Measurements from ENCODE around the gene CYP21A2.
"Not testable (repeated sequence)": the region's sequence is repeated elsewhere in the genome, so short reads cannot be mapped to it uniquely, and the experiment has no call there.

Gene CYP21A2

GRCh38 chr6:32037598-32038524 lies at the start of gene CYP21A2:
Gene CYP21A2 (plus strand): TSS chr6:32038415. CDS start chr6:32038423, 8 bp downstream.
- not testable (repeated sequence) for DNase-seq

GRCh38 chr6:31989363-31989762 lies 48.9 kb upstream of the CYP21A2 start:
- DNase-seq, result not testable (repeated sequence)

GRCh38 chr6:31994421-31994820 lies 43.8 kb upstream of the CYP21A2 start:
- DNase-seq, result not testable (repeated sequence)

- not testable (repeated sequence) for DNase-seq
These were observed 41.8 kb upstream of the CYP21A2 start for GRCh38 chr6:31996385-31996784.

GRCh38 chr6:32002546-32003268 lies 35.5 kb upstream of the CYP21A2 start:
- DNase-seq, result not testable (repeated sequence)

GRCh38 chr6:32003301-32003700 lies 34.9 kb upstream of the CYP21A2 start:
- not testable (repeated sequence) for DNase-seq

GRCh38 chr6:32004393-32004792 lies 33.8 kb upstream of the CYP21A2 start:
- DNase-seq, result not testable (repeated sequence)

- DNase-seq, result not testable (repeated sequence)
These were observed 33.2 kb upstream of the CYP21A2 start for GRCh38 chr6:32004864-32005537.

GRCh38 chr6:32005538-32005880 lies 32.7 kb upstream of the CYP21A2 start:
- peak; percentile 1 for DNase-seq

- DNase-seq, result not testable (repeated sequence)
These were observed 32.2 kb upstream of the CYP21A2 start for GRCh38 chr6:32005991-32006529.

- peak; percentile 1 for DNase-seq
These were observed 31.1 kb upstream of the CYP21A2 start for GRCh38 chr6:32007086-32007485.

- DNase-seq, result not testable (repeated sequence)
These were observed 30.2 kb upstream of the CYP21A2 start for GRCh38 chr6:32008037-32008436.

- DNase-seq, result peak; percentile 1
These were observed 29.6 kb upstream of the CYP21A2 start for GRCh38 chr6:32008616-32009015.

- DNase-seq, result not testable (repeated sequence)
These were observed 28.7 kb upstream of the CYP21A2 start for GRCh38 chr6:32009537-32009936.

- not testable (repeated sequence) for DNase-seq
These were observed 27.2 kb upstream of the CYP21A2 start for GRCh38 chr6:32010856-32011530.

GRCh38 chr6:32012941-32013617 lies 25.1 kb upstream of the CYP21A2 start:
- not testable (repeated sequence) for DNase-seq

- DNase-seq, result not testable (repeated sequence)
These were observed 24.5 kb upstream of the CYP21A2 start for GRCh38 chr6:32013738-32014137.

GRCh38 chr6:32014547-32014946 lies 23.7 kb upstream of the CYP21A2 start, which contains the start of gene C4B:
Gene C4B (plus strand): TSS chr6:32014795. CDS start chr6:32014846, 51 bp downstream.
- not testable (repeated sequence) for DNase-seq

- DNase-seq, result not testable (repeated sequence)
These were observed 16.1 kb upstream of the CYP21A2 start for GRCh38 chr6:32022100-32022499.

GRCh38 chr6:32028631-32029030 lies 9.6 kb upstream of the CYP21A2 start:
- DNase-seq, result not testable (repeated sequence)

GRCh38 chr6:32029553-32029952 lies 8.7 kb upstream of the CYP21A2 start:
- DNase-seq, result not testable (repeated sequence)
